GM20431 (cell line): ENCODE measurements around the gene SHFL.

Experiments used
- in situ Hi-C: fragments of 300-500 bp; cut with MseI, MboI; formaldehyde crosslinking; loops from one replicate; pipeline ENCODE4 v1.15.0; 2020; ENCODE audit warnings: low sequenced_read_pairs; ENCODE audit not compliant: unreplicated experiment

The SHFL gene

GRCh38 chr19:10085641-10086590 lies at the start of gene SHFL:
Gene SHFL, plus strand, starts transcription at chr19:10086317. Its CDS starts 111 bp downstream, at chr19:10086428.
- in situ Hi-C loops = no loop called here

GRCh38 chr19:10036601-10037071 lies 49.5 kb upstream of the SHFL start:
- in situ Hi-C loops = no loop called here

- in situ Hi-C loops = no loop called here
Measured at GRCh38 chr19:10037367-10037766, 48.8 kb upstream of the SHFL start.

DNA sequence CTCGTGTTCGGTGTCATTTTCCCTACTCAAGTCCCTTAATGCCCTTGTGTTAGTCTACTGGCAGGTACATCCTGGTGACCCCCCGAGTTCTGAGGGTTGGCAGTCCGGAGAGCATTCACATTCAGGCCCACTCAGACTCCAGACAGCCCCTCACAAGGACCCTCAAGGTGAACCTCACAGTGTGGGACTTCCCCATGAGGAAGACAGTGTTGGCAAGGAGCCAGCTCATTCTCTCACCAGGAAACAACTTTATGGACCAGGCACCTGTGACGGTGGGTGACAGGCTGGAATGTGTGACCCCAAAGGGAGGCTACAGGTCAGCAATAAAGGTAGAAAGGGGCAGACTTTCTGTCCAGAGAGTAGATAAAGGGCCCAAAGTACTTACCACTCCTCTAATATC lies 48.3 kb upstream of the SHFL start:
- in situ Hi-C loops = no loop called here

DNA sequence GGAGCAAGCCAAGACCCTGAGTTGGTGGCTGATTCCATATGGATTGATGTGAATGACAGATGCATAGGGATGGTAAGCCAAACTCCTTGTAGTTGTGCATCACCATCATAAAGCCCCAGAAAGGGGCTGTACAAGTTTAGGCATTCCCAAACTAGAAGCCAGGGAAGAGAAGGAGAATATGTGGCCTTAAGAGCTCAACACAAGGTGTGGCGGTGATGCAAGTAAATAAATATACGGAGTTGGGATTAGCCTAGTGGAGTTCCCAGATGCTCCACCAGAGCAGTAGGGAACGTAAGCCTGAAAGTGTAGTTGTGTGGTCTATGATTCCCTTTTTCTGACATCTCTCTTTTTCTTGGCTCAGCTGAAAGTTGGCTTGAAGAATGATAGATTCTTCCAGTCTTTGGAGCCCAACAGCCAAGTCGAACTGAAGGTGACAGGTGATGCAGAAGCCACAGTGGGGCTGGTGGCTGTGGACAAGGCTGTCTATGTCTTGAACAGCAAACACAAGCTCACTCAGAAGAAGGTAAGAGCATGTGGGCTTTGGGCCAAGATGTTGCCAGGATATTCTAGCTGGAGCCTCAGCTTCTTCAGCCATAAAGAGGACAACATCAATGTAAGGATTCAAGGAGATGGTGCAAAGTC lies 42.7 kb upstream of the SHFL start:
- in situ Hi-C loops = no loop called here

DNA sequence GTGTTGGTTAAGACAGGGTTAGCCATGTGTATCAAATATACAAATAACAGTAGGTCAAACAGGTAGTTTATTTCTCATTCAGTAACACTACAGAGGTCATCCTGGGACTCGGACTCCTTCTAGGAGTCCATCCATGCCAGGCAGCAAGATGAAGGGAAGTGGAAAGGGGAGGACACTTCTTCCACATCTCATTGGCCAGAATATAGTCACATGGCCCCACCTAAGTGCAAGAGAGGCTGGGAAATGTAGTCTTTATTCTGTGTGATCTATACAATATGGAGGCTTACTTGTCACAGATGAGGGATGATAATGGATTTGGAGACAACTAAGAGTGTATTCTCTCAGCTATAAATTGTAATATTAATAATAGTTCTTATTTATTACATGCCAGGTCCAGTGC lies 41.7 kb upstream of the SHFL start:
- in situ Hi-C loops = no loop called here

GRCh38 chr19:10045371-10045770 lies 40.7 kb upstream of the SHFL start:
- in situ Hi-C loops = no loop called here

DNA sequence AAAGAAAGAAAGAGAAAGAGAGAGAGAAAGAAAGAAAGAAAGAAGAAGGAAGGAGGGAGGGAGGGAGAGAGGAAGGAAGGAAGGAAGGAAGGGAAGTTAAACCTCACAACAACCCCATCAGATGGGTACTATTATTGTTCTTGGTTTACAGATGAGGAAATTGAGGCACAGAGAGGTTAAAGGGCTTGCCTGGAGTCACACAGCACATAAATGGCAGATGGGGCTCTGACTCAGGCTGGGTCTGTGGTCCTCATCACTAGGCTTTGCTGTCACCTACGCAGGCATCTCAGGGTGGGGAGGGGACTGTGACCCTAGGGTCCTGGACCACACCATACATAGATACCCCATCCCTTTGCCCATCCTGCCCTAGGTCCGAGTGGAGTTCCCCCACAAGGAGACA lies 36.5 kb upstream of the SHFL start:
- in situ Hi-C loops = no loop called here

GRCh38 chr19:10052602-10053360 lies 33.3 kb upstream of the SHFL start:
- in situ Hi-C loops = no loop called here

GRCh38 chr19:10061717-10062310 lies 24.3 kb upstream of the SHFL start:
- in situ Hi-C loops = no loop called here

GRCh38 chr19:10068205-10068604 lies 17.9 kb upstream of the SHFL start:
- in situ Hi-C loops = no loop called here

GRCh38 chr19:10069046-10069445 lies 17.1 kb upstream of the SHFL start:
- in situ Hi-C loops = no loop called here

- in situ Hi-C loops = no loop called here
Measured at GRCh38 chr19:10070730-10071446, 15.2 kb upstream of the SHFL start.

GRCh38 chr19:10074153-10074552 lies 12.0 kb upstream of the SHFL start:
- in situ Hi-C loops = no loop called here

DNA sequence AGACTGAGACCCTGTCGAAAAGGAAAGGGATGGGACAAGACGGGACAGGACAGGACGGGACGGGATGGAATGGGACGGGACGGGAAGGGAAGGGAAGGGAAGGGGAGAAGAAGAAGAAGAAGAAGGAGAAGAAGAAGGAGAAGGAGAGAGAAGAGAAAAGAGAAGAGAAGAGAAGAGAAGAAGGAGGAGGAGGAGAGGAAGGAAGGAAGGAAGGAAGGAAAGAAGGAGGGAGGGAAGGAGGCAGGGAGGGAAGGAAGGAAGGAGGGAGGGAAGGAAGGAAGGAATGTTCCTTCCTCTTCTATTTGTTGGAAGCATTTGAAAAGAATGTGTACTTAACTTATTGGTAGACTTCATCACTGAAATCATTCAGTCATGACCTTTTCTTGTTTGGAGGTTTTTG lies 9.6 kb upstream of the SHFL start:
- in situ Hi-C loops = no loop called here

GRCh38 chr19:10078329-10078728 lies 7.8 kb upstream of the SHFL start:
- in situ Hi-C loops = no loop called here

DNA sequence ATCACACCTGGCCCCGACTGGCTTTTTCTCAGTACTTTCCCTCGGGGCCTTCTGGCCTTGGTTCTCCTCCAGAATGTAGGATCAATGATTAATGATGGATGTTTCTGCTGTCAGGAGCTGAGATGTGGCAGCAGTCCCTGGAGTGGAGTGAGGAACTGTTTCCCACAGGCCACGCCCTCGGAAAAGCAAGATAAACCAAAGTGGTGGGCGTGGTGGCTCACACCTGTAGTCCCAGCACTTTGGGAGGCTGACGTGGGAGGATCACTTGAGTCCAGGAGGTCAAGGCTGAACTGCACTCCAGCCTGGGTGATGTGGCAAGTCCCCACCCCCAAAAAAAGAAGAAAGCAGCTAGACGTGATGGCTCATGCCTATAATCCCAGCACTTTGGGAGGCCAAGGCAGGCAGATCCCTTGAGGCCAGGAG lies 7.1 kb upstream of the SHFL start:
- in situ Hi-C loops = no loop called here

- in situ Hi-C loops = no loop called here
Measured at GRCh38 chr19:10083911-10084310, 2.2 kb upstream of the SHFL start.

GRCh38 chr19:10084803-10085202 lies 1.3 kb upstream of the SHFL start:
- in situ Hi-C loops = no loop called here
